NCI-H526 treated with DMSO at 0.1 percent for 48 hours (cell line): ENCODE results near the gene DYNLL1.
A peak's percentile ranks its signal among the peaks of the same experiment; 100 is the strongest.
"Not testable (repeated sequence)": the region's sequence is repeated elsewhere in the genome, so short reads cannot be mapped to it uniquely, and the experiment has no call there.

Experiments
- DNase-seq: peaks from one replicate; lab custom pipeline; 2025; lab: John Stamatoyannopoulos, UW

Gene DYNLL1

GRCh38 chr12:120495731-120496412 is at the start of gene DYNLL1:
Gene DYNLL1 (plus strand): TSS chr12:120496113. CDS start chr12:120496422, 309 bp downstream.
- DNase-seq = peak; percentile 92

DNA sequence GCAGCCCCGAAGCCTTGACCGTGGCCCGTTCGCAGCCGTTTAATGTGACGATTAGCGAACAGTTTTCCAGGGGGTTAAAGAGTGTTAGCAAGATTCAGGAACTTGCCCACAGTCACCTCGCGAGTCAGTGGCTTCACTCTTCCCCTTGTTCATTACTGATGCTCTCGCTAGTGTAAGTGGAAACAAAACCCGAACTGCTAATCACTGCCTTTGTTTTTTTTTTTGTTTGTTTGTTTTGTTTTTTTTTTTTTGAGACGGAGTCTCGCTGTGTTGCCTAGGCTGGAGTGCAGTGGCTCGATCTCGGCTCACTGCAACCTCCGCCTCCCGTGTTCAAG is 49.1 kb upstream of the DYNLL1 start:
- not testable (repeated sequence) for DNase-seq

DNA sequence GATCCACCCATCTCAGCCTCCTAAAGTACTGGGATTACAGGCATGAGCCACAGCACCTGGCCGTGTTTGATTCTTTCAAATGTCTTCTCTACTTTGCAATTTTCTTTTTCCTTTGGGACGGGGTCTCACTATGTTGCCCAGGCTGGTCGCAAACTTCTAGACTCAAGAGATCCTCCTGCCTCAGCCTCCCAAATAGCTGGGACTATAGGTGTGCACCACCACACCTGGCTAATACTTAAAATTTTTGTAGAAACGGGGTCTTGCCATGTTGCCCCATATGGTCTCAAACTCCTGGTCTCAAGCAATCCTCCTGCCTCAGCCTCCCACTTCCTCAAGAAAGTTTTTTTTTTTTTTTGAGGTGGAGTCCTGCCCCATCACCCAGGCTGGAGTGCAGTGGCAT is 47.9 kb upstream of the DYNLL1 start:
- no peak for DNase-seq

GRCh38 chr12:120452524-120452923 is 43.4 kb upstream of the DYNLL1 start:
- DNase-seq = not testable (repeated sequence)

GRCh38 chr12:120453060-120453750 is 42.7 kb upstream of the DYNLL1 start:
- DNase-seq = no peak

GRCh38 chr12:120453977-120454376 is 41.9 kb upstream of the DYNLL1 start:
- DNase-seq = peak; percentile 14

- DNase-seq = no peak
Measured at GRCh38 chr12:120455302-120455701, 40.6 kb upstream of the DYNLL1 start.

- no peak for DNase-seq
Measured at GRCh38 chr12:120457133-120457532, 38.8 kb upstream of the DYNLL1 start.

DNA sequence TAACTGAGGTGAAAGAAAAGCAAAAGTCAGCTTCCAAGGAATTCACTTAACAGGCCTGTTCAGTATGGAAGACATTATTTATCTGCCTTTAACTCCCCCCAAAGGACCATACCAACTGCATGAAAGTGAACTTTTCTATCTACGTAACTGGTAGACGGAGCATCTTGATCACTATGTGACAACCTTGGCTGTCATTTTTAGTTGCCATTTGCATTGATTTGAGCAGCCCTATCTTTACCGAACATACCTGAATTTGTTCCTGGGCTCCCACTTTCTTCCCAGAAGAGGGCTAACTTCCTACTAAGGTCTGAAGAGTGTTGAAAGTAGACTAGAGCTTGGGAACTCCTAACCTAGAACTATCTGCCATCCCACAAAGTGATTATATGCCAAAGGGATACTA is 35.8 kb upstream of the DYNLL1 start:
- no peak for DNase-seq

- no peak for DNase-seq
Measured at GRCh38 chr12:120462099-120462640, 33.7 kb upstream of the DYNLL1 start.

GRCh38 chr12:120463712-120464111 is 32.2 kb upstream of the DYNLL1 start:
- no peak for DNase-seq

GRCh38 chr12:120465756-120466155 is 30.2 kb upstream of the DYNLL1 start:
- DNase-seq = no peak

- DNase-seq = peak; percentile 17
Measured at GRCh38 chr12:120466560-120467315, 29.2 kb upstream of the DYNLL1 start.

GRCh38 chr12:120467439-120467838 is 28.5 kb upstream of the DYNLL1 start:
- DNase-seq = no peak

DNA sequence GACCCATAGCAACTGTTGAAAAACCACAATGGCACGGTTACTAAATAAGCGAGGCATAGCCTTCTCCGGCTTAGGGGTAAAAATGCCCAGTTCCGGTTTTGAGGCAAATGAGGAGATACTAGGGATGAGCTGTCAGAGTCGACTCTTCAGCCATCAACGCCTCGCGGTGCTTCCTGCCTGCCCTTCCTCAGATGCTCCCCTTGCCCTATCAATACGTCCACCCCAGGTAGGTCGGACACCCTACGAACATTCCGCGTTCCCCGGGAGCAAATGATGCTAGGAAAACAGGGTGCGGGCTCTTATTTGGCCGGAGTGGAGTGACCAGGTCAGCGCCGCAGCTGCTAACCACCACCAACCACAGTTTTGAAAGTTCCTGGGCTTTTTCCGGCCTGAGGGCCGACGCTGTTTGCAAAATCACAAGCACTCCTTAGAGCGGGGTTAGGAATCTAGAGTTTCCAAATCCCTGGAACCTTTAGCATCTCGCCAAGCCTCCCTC is 27.5 kb upstream of the DYNLL1 start:
- peak; percentile 10 for DNase-seq

DNA sequence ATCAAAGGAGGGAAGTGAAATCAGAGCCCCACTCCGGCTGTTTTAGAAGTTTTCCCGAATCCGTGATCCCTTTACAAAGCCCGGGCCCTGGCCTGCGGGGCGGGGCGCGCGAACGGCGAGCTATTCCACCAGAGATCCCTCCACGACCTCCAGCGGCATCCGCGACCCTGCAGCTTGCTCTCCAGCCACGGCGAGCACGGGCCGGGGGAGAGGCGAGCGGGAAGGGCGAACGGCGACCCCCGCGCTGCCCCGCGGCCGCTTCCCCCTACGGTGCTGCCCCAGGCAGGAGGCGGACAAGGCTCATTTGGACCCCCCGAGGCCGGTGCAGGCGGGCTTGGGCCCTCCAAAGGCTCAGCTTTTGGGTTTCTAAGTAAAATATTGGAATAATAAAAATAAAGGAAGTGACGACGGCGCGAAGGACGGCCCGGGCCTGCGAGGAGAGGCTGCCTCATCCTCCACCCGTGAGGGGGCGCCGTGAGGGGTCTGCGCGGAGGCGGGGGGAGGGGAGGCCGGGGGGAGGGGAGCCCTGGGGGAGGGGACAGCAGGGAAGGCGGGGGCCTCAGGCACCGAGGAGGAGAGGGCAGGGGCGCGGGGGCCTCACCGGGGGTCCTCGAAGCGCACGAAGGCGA is 27.0 kb upstream of the DYNLL1 start:
- DNase-seq = peak; percentile 43

DNA sequence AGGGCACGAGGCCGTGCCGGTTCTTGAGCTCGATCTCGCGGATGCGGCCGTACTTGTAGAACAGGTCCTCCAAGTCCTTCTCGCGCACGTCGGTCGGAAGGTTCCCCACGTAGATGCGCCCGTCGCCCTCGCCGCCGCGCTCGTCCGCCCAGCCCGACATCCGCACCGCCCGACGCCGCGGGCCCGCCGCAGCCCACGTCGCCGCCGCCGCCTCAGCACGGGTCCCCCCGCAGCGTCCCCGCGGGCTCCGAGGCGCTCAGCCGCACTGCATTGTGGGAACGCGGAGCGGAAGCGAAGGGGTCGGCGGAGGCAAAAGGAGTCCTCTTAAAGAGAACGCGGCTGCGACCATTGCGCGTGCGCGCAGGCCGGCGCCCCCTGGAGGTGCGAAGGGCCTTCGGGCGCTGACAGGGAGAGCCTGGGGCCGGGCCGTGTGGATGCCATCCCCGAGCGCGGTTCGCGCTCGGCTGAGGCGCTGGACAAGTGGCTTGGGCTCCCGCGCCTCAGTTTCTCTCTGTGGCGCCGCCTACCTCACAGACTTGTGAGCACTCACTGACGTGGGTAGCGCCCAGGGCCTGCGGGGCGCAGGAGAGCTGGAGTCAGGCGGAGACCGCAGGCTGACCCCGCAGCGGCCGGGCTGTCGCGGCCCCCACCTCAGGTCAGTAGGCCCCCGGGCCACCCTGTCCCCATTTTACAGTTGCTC is 26.3 kb upstream of the DYNLL1 start, which contains the start of gene SRSF9:
Gene SRSF9, minus strand, starts transcription at position 299 of the 700 bp plus-strand sequence. Its CDS starts 139 bp downstream, at position 160.
- DNase-seq = peak; percentile 91

- DNase-seq = no peak
Measured at GRCh38 chr12:120470150-120470784, 25.6 kb upstream of the DYNLL1 start.

DNA sequence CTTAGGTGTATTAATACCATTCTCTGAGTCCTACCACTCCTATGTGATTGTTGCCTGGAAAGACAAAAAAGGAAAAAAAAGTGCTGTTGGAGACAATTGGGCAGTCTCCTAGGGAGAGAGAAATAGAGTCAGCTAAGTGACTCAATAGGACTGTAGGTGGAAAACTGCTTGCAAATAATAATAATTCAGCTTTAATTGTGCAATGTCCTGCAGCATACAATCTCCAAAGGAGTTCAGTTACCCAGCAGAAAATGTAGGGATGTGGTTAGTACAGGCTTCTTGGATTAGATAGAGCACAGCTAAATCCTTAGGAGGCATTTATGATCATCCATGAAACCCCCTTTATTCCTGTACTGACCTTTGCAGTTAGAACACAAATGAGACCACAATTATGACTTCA is 23.4 kb upstream of the DYNLL1 start:
- no peak for DNase-seq

- no peak for DNase-seq
Measured at GRCh38 chr12:120473807-120474615, 21.9 kb upstream of the DYNLL1 start.
